Neural crest cell (in vitro differentiated cells): ENCODE measurements around the gene RIT2. TPM values are rescaled to one million over a fixed set of nuclear protein-coding genes. Genes with fewer than 3 reads are reported as not detected.

Experiments used
- DNase-seq: peaks from one replicate; pipeline ENCODE4 v3.0.0; 2021; ENCODE audit warnings: low read depth, mixed read lengths, low spot score
- H3K27ac Mint-ChIP-seq: one replicate; pipeline ENCODE4 v1.8.0; 2021; ENCODE audit warnings: mild to moderate bottlenecking, mixed read lengths; ENCODE audit not compliant: unreplicated experiment
- H3K27me3 Mint-ChIP-seq: 2 replicates; pipeline ENCODE4 v1.8.0; 2021; ENCODE audit warnings: low read depth, mild to moderate bottlenecking, mixed read lengths
- H3K36me3 Mint-ChIP-seq: 2 replicates; pipeline ENCODE4 v1.8.0; 2021; ENCODE audit warnings: low read depth, mild to moderate bottlenecking, mixed read lengths
- H3K4me1 Mint-ChIP-seq: 2 replicates; pipeline ENCODE4 v1.8.0; 2021; ENCODE audit warnings: mixed read lengths
- H3K4me3 Mint-ChIP-seq: one replicate; pipeline ENCODE4 v1.8.0; 2021; ENCODE audit warnings: mild to moderate bottlenecking, mixed read lengths
- H3K9me3 Mint-ChIP-seq: 2 replicates; pipeline ENCODE4 v1.8.0; 2021; ENCODE audit warnings: mixed read lengths
- total RNA-seq: library from RNA; stranded (reverse); gene quantifications from 2 replicates; pipeline ENCODE4 v1.2.1, GENCODE V29; 2021
- TF ChIP-seq, protein P1 (sequence below): fragments of 200-600 bp; sonication (generic); conservative IDR thresholded peaks from 2 replicates; pipeline ENCODE4 v1.5.0; 2021; ENCODE audit warnings: antibody characterized with exemption, mild to moderate bottlenecking

RIT2 gene
- total RNA-seq, 1 donor from 2014 or later, result not detected

GRCh38 chr18:42892181-42892580 lies 223.3 kb downstream of the RIT2 start:
- no peak overlapping the region for H3K27ac Mint-ChIP-seq

DNA sequence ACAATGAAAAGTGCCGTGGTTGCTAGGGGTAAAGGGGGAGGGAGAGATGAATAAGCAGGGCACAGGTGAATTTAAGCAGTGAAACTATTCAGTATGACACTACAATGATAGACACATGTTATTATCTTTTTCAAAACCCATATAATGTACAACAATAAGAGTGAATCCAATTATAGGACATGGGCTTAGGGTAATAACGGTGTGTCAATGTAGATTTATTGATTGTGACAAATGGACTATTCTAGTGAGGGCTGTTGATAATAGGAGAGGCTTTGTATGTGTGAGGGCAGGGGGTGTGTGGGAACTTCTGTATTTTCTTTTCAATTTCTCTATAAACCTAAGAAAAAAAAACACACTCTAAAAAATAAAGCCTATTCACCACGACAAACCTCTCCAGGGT lies 223.8 kb downstream of the RIT2 start:
- Mint-ChIP-seq H3K9me3 (no peaks in the 10 kb centered on the region), H3K27me3 (no peaks in the 10 kb centered on the region)

More at GRCh38 chr18:42892181-42892580, 223.3 kb downstream of the RIT2 start:
- no peaks in the 10 kb centered on the region for H3K36me3 Mint-ChIP-seq
- TF ChIP-seq, protein P1, sequence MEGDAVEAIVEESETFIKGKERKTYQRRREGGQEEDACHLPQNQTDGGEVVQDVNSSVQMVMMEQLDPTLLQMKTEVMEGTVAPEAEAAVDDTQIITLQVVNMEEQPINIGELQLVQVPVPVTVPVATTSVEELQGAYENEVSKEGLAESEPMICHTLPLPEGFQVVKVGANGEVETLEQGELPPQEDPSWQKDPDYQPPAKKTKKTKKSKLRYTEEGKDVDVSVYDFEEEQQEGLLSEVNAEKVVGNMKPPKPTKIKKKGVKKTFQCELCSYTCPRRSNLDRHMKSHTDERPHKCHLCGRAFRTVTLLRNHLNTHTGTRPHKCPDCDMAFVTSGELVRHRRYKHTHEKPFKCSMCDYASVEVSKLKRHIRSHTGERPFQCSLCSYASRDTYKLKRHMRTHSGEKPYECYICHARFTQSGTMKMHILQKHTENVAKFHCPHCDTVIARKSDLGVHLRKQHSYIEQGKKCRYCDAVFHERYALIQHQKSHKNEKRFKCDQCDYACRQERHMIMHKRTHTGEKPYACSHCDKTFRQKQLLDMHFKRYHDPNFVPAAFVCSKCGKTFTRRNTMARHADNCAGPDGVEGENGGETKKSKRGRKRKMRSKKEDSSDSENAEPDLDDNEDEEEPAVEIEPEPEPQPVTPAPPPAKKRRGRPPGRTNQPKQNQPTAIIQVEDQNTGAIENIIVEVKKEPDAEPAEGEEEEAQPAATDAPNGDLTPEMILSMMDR, result no peak
- H3K4me1 Mint-ChIP-seq, result peaks cover 24% of the 10 kb centered on the region
- H3K4me3 Mint-ChIP-seq, result no peak overlapping the region
- DNase-seq, result no peak
- H3K9me3 Mint-ChIP-seq, result no peaks in the 10 kb centered on the region
- no peaks in the 10 kb centered on the region for H3K27me3 Mint-ChIP-seq

GRCh38 chr18:42883169-42883568 lies 232.3 kb downstream of the RIT2 start:
- TF ChIP-seq, protein P1, result no peak
- Mint-ChIP-seq H3K36me3 (no peaks in the 10 kb centered on the region), H3K4me1 (no peaks in the 10 kb centered on the region), H3K9me3 (no peaks in the 10 kb centered on the region), H3K27me3 (no peaks in the 10 kb centered on the region), H3K27ac (no peak overlapping the region), H3K4me3 (no peak overlapping the region)
- no peak for DNase-seq

More for the DNA sequence above, 223.8 kb downstream of the RIT2 start:
- Mint-ChIP-seq H3K27ac (no peak overlapping the region), H3K4me1 (peaks cover 24% of the 10 kb centered on the region), H3K36me3 (no peaks in the 10 kb centered on the region), H3K4me3 (no peak overlapping the region)
- no peak for DNase-seq
- TF ChIP-seq, protein P1, result no peak

DNA sequence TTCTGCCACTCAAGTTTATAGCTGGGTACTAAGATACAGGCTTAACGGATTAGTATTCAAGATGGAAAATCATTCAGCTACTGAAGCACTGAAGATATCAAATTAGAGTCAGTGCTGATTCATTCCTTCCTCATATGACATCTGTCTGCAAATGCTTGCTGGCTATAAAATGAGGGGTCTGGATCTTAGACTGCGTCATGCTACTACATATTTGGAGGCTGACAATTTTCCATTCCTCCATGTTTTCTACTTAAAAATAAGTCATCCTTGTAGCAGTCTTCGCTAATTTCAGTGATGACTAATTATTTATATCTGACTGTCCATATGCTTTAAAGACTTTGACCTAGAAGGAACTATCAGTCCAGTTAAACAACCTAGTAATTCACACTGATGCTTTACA lies 233.4 kb downstream of the RIT2 start:
- no peaks in the 10 kb centered on the region for H3K9me3 Mint-ChIP-seq
- TF ChIP-seq, protein P1, result no peak
- DNase-seq, result no peak
- no peaks in the 10 kb centered on the region for H3K27me3 Mint-ChIP-seq
- no peaks in the 10 kb centered on the region for H3K36me3 Mint-ChIP-seq
- no peak overlapping the region for H3K4me3 Mint-ChIP-seq
- H3K4me1 Mint-ChIP-seq, result no peaks in the 10 kb centered on the region
- no peak overlapping the region for H3K27ac Mint-ChIP-seq

GRCh38 chr18:42872838-42873237 lies 242.6 kb downstream of the RIT2 start:
- no peak overlapping the region for H3K27ac Mint-ChIP-seq
- no peak for DNase-seq
- H3K27me3 Mint-ChIP-seq, result no peaks in the 10 kb centered on the region
- no peaks in the 10 kb centered on the region for H3K36me3 Mint-ChIP-seq
- H3K4me1 Mint-ChIP-seq, result no peaks in the 10 kb centered on the region
- no peaks in the 10 kb centered on the region for H3K9me3 Mint-ChIP-seq
- no peak overlapping the region for H3K4me3 Mint-ChIP-seq
- TF ChIP-seq, protein P1, result no peak

GRCh38 chr18:42864876-42865275 lies 250.6 kb downstream of the RIT2 start:
- H3K36me3 Mint-ChIP-seq, result no peaks in the 10 kb centered on the region

More at GRCh38 chr18:42864876-42865275, 250.6 kb downstream of the RIT2 start:
- Mint-ChIP-seq H3K27ac (no peak overlapping the region), H3K9me3 (peaks cover 2% of the 10 kb centered on the region), H3K27me3 (no peaks in the 10 kb centered on the region), H3K4me3 (no peak overlapping the region), H3K4me1 (no peaks in the 10 kb centered on the region)
- TF ChIP-seq, protein P1, result no peak
- DNase-seq, result no peak
